Measurements from ENCODE around the gene PKDCC.
"Not testable (repeated sequence)": the region's sequence is repeated elsewhere in the genome, so short reads cannot be mapped to it uniquely, and the experiment has no call there.

The PKDCC gene

DNA sequence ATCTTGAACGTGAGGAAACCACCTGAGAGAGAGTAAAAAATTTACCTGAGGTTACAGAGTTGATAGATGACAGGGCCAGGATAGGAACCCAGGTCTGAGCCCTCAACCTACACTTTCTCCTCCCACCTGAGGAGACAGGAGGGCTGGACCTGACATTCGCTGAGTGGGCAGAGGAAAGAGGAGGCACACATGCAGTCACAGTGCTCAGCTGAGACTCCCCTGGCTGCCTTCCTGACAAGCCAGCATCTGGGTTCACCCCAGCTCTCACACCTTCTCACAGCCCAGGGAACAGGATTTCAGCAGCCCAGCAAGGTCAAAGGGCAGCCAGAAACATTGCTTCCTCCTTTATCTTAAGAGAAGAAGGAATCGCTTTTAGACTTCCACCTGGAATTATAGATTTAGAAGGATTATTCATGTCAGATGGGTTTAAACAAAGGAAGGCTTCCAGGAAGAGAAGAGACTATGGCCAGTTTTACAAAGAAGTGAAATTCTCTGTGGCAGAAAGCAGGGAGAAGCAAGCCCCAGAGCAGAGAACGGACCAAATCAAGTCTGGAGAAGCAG is 18.1 kb upstream of the PKDCC start:
- intact Hi-C loops (cut with DNase I), result no loop called here
- DNase-seq, result no peak

DNA sequence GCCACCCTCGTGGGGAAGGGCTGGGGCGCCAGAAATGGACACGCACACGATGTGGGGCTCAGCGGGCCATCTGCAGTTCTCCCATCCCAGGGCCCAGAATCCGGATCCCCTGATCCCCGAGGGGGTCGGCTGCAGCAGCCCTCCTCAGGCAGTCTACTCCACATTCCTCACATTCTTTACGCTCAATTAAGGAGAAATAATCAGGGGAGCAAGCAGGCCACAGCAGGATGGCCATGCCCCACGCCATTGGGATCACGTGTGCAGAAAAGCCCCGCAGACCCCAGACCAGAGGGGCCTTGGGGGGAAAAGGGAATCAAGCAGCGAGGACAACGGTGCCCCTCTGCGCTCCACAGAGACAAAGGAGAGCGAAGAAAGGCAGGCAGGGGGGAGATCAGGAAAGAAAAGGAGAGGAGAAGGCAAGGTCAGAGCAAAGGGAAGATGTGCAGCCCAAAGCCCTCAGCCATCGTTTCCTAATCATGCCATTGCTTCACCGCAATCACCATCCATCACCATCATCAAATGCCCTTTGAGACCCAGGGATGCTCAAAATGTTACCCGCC is 17.5 kb upstream of the PKDCC start:
- intact Hi-C loops (cut with DNase I), result no loop called here
- no peak for DNase-seq

DNA sequence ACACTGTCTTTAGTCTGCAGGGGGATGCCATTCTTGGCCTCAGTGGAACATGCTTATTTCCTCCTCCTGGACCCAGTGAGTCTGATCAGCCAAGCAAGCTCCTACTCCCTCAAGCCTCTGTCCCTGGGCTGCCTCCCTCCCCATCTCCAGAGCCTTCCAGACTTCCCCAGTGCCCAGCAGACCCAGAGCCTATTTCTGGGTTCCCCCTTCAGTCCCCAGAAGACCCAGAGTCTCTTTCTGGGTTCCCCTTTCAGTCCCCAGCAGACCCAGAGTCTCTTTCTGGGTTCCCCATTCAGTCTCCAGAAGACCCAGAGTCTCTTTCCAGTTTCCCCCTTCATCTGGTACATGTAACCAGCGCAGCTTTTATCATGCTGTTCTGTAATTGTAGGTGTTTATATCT is 17.0 kb upstream of the PKDCC start:
- peak in 1 of 10 donors; percentile 84 for DNase-seq
- intact Hi-C loops (cut with DNase I), result no loop called here

DNA sequence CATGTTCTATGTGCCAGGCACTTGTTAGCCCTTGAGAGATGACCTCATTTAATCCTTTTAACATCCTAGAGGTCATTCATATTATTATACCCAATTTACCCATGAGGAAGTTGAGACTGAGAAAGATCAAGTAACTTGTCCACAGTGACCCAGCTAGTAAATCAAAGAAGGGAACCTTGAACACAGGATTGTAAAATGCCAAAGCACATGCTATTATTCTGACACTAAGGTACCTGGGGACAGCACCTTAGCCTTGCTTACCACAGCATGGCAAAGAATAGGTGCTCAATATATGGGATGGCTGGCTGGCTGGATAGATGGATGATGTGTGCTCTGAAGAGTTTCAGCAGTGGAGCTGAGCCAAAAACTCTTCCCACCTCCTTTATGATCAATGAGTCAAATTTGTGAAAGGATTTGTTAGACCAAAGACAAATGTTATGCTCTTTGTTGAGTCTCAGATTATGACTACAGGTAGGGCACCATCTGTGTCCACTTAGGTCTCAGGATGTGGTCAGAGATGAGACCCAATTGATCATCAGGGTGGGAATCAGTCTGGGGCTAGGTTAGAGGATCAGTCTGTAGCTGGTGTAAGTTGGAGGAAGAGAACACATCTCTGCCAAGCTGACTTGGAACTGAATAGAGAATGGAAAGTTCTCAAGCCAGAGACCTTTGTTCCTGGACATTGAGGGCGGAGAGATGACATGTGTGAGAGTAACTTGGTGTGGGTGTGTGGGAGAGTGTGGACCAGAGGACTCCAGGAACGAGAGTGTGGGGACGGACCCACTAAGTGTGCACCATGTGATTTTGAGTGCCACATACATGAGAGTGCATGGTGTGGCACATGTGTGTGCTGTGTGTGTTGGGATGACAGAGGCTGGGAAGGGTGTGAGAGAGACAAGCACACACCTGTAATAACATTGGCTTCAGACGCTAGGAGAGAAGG is 16.3 kb upstream of the PKDCC start:
- intact Hi-C loops (cut with DNase I), result no loop called here
- no peak for DNase-seq

DNA sequence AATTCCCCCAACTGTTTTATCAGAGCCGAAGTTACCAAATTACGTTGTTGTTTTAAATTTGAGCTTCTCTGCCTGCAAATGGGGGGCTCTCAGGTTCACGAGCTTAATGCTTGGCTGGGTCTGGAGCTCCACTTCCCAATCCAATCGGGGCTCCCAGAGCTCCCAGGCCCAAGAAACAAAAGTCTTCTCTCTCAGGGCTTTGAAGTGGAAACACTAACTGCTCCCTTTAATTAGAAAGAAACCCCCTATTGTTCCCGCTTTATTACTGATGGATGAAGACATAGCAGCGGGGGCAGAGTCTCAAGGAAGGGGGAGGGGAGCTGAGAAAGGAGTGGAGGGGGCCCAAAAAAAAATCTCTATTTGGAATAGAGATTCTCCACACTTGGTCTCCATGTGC is 15.6 kb upstream of the PKDCC start:
- no peak for DNase-seq

DNA sequence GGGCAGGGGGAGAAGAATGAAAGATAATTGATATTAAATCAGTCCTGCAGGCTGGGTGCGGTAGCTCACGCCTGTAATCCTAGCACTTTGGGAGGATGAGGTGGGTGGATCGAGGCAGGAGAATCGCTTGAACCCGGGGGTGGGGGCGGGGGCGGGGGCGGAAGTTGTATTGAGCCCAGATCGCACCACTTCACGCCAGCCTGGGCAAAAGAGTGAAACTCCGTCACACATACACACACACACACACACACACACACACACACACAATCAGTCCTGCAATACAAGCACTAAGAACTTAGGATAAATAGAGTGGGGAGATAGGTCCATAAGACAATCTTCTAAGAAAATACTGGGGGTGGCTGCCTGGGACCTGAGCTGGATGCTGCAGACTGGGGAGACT is 15.1 kb upstream of the PKDCC start:
- intact Hi-C loops (cut with DNase I), result no loop called here
- no peak for DNase-seq

More for the DNA sequence above, 15.6 kb upstream of the PKDCC start:
- intact Hi-C loops (cut with DNase I), result no loop called here

DNA sequence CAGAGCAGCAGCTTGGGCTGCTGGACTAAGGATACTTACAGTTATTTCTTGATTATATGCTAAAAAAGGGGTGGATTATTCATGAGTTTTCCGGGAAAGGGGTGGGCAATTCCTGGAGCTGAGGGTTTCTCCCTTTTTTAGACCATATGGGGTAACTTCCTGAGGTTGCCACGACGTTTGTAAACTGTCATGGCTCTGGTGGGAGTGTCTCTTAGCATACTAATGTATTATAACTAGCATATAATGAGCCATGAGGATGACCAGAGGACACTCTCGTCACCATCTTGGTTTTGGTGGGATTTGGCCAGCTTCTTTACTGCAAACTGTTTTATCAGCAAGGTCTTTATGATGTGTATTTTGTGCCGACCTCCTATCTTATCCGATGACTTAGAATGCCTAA is 13.7 kb upstream of the PKDCC start:
- intact Hi-C loops (cut with DNase I); DNase-seq: not testable (repeated sequence)

DNA sequence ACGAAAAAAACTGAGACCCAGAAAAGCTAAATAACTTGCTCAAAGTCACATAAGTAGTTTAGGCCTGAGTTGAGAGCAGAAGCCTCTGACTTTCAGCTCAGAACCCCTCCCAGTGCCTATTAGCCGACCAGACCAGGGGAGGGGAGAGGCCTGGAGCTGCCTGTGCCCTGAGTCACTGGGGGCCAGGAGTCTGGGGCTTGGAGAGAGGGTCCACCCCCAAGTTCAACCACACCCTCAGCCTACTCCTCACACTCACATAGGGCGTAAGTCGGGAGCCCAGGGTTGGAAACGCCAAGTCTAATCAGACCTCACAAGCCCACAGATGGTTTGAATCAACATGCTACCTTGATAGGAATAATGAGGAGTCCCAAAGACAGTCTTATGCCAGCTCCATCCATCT is 12.6 kb upstream of the PKDCC start:
- intact Hi-C loops (cut with DNase I), result no loop called here
- DNase-seq, result no peak

DNA sequence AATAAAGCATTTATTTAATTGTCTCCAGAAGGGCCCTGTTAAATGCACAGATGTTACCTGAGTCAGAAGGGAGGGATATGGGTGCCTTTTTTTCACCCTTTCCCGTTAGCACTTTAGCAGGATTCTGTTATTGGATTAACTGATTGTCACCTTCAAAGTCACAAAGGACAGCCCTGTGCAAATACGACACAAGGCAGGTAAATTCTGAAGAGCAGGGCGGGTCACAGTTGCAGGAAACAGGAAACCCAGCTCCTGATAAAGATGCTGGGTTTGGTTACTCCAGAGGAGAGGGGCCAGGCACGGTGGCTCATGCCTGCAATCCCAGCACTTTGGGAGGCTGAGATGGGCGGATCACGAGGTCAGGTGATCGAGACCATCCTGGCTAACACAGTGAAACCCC is 11.4 kb upstream of the PKDCC start:
- intact Hi-C loops (cut with DNase I), result no loop called here
- DNase-seq, result no peak

DNA sequence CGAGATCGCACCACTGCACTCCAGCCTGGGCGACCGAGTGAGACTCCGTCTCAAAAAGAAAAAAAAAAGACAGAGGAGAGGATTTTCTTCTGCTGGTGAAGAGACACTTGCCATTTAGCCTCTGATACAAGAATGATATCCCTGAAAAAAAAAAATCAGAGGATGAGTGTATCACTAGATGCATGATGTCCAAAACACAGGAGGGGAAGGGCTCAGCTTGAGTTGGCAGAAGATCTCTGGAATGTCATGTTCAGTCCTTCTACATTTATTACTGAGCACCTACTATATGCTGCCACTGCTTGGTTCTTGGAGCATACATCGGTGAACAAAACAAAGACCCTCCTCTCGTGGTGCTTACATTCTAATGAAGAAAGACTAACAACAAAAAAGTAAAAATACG is 10.9 kb upstream of the PKDCC start:
- intact Hi-C loops (cut with DNase I), result no loop called here
- DNase-seq, result no peak

DNA sequence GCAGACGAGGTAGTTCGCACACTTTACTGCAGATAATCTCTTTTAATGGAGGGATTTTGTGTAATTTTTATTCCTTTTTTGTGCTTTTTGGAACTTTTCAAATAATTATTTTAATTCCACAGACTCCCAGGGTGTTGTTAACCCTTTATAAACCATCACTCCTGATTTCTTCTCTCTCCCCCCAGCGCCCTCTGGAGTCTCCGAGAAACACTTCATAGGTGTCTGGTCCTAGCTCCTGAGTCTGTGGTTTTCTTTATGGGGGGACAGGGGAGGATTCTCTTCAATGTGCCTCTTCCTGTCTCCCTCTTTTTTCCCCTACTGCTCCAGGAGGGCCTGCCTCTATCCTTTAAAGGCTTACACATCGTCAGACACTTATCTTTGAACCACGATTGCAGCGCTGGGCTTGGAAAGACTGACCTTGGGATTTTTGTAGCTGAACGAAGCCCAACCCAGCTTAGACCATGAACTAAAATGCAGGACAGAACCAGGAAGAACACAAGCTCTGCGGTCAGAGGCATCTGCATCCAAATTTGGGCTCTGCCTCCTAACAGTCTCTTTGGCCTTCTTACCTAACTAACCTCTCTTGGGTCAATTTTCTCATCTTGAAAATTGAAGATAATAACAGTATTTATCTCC is 7.1 kb upstream of the PKDCC start:
- intact Hi-C loops (cut with DNase I), result loop anchor here (10.0 kb wide), 1 partner anchor 76 kb away; no protein-coding TSS in a partner anchor
- DNase-seq, result peak in 1 of 10 donors; percentile 55

DNA sequence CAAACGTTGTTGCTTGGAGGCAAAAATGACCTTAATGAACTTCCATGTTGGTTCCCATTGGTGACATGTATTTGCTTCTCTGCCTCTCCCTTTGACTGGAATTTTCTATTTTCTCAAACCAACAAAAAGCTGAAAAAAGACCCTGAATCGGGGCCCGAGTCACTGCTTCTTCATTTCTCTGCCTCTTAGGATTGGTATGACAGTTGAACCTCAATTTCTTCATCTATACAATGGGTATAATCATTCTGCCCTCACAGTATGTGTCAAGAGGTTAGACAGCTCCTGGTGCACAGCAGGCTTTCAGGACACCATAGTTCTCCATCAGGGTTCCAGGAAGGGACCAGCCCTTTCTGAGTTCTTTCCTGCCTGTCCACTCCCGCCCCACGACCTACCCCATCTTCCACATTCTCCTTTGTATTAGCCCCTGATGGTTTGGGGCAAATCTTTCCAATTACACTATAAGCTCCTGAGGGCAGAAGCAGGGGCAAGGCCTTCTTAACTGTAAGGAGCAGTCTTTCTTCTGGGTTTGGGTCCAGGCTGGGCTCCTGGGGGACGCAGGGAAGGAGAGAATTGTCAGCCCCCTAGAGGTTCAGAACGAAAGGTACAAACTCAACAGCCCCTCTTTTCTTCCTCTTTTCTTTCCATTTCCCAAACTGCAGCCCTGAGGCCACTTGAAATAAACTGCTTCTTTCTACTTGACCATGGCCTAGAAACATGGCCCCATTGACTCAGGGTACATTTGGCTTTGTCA is 6.3 kb upstream of the PKDCC start:
- intact Hi-C loops (cut with DNase I), result loop anchor here (10.0 kb wide), 1 partner anchor 77 kb away; no protein-coding TSS in a partner anchor
- DNase-seq, result peak in 1 of 10 donors; percentile 25

DNA sequence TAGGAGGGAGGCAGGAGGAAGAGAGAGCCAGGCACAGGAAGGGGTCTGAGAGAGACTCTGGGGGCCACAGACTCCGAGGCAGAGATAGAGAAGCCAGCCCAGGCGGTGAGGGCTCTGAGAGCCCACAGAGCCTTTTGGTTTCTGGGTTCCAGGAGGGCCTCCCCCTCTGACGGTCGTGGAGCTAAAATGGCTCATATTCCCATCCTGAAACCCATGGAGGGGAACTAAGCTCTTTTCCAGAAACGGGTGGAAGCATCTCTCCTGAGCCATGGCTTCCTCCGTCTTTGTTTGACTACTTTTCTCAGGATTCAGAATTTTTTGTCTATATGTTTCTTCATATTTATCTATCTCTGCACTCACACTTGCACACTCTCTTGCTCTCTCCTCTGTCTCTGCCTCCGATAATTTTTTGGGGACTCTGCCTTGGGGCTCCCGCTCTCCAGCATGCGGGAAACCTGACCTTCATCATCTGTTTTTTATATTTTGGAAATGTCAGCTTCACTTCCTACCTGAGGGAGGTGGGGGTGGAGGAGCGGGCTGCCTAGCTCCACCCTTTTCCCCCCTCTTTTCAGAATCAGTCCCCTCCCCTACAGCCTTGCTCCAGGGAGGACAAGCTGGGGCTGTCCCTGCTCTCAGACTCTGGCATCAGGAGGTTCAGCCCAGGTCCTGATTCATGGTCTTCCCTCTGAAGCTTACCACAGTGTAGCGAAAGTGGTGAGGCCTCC is 5.0 kb upstream of the PKDCC start:
- intact Hi-C loops (cut with DNase I), result loop anchor here (10.0 kb wide), 1 partner anchor 78 kb away; no protein-coding TSS in a partner anchor

DNA sequence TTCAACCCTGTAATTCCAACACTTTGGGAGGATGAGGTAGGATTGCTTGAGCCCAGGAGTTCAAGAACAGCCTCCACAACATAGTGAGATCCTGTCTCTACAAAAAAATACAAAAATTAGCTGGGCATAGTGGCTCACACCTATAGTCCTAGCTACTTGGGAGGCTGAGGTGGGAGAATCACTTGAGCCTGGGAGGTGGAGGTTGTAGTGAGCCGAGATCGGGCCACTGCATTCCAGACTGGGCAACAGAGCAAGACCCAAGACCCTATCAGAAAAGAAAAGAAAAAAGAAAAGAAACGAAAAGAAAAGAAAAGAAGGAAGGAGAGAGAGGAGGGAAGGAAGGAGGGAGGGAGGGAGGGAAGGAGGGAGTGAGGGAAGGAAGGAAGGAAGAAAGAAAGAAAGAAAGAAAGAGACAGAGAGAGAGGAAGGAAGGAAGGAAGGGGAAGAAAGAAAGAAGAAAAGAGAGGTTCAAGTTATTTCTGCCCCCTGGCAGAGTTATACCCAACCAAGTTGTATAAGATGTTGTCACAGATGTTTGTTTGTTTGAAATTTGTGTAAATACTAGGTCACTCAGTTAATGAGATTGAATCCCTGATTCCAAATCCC is 3.9 kb upstream of the PKDCC start:
- DNase-seq, result peak in 1 of 10 donors; percentile 19
- intact Hi-C loops (cut with DNase I), result loop anchor here (10.0 kb wide), 1 partner anchor 79 kb away; no protein-coding TSS in a partner anchor

More for the DNA sequence above, 5.0 kb upstream of the PKDCC start:
- peak in 1 of 10 donors; percentile 52 for DNase-seq

DNA sequence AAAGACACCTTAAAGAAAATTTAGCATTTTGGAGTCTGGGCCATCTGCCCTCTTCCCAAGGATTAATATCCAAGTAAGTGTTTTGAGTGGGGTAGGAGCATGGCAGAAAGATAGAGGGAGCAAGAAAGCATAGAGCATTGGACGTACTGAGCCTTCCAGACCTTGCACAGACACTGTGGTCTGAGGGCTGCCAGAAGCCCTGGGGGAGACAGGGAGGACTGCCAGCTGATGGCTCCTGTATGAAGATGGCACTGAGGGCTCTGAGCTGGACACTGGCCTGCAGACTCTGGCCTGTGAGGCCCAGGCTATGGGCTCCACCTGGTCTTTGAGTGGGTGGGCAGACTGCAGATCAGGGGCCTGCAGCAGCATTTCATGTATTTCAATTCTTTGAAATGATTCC is 2.9 kb upstream of the PKDCC start:
- peak in 1 of 10 donors; percentile 58 for DNase-seq
- intact Hi-C loops (cut with DNase I), result loop anchor here (10.0 kb wide), 1 partner anchor 80 kb away; no protein-coding TSS in a partner anchor

DNA sequence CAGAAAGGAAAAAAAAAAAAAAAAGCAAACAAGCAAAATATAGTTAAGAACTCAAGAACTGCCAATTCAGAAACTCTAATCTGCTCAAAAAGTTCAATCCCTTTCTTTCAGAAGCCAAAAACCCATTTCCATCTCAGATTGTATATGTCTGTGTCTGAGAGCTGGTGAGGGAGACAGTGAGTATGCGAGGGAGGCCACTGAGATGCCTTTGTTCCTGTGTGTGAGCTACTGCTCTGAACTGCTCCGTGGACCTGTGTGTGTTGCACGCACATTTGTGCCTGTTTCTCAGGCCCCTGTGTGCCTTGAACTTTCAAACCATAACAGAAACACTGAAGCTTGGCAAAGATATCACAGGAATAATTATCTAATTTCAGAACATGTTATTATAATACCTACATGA is 2.5 kb upstream of the PKDCC start:
- intact Hi-C loops (cut with DNase I), result loop anchor here (10.0 kb wide), 1 partner anchor 81 kb away; no protein-coding TSS in a partner anchor
- DNase-seq, result peak in 1 of 10 donors; percentile 82

DNA sequence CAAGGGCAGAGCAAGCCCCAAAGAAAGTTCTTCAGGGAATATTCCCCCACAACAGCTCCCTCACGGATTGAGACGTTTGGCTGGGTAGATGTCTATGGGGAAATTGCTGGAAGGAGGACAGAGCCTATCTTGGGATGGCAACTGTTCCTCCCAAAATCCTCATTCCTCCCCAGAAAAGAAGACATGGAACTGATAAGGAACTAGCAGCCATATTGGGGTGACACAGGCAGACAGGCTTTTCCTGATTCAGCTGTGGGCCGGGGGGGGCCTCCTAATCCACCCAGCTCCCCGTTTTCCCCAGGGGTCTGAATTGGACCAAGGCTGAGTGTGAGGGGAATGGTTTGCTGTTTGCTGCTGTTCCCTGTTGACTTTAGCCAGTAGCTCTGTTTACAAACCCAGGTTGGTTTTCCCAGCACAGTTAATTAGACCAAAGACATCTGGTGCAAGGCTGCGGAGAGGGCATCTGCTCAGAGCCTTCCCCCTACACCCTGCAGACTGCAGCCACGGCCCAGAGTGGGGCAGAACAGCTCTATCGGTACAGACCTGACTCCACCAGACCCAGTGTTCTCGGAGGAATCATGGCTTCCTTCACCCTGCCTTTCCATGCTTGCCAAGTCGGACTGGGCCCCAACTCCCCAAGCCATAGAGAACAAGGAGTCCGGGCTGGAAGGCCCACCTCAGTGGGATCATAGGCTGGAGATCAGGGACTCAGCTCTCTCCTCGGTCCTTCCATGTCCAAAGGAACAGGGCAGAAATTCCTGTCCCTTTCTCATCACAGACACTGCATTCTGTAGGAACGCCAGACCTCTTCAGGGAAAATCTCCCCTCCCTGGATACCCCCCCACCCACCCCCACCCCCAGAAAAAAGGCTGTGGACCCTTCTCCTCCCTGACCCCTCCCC is 1.7 kb upstream of the PKDCC start:
- peak in 1 of 10 donors; percentile 78 for DNase-seq
- intact Hi-C loops (cut with DNase I), result loop anchor here (10.0 kb wide), 1 partner anchor 81 kb away; no protein-coding TSS in a partner anchor
